Neural cell (in vitro differentiated cells): ENCODE measurements around the gene CFAP99. TPM values are rescaled to one million over a fixed set of nuclear protein-coding genes. Genes with fewer than 3 reads are reported as not detected.

Experiments used
- H2AFZ ChIP-seq: fragments of 200-600, 300-800 bp; sonication (generic), shearing (Covaris generic); 2 replicates; pipeline ENCODE4 v1.6.0; 2014; ENCODE audit warnings: low read depth, mild to moderate bottlenecking, antibody characterized with exemption, low read length, moderate library complexity
- H3F3A ChIP-seq: fragments of 200-600 bp; shearing (Covaris generic); 2 replicates; pipeline ENCODE4 v1.6.1; 2016; ENCODE audit warnings: mild to moderate bottlenecking, moderate library complexity, mixed read lengths, antibody characterized with exemption, low read length; ENCODE audit not compliant: insufficient read depth, poor library complexity, severe bottlenecking
- H3K27ac ChIP-seq: fragments of 200-600, 300-800 bp; sonication (generic), shearing (Covaris generic); 2 replicates; pipeline ENCODE4 v1.5.1; 2014; ENCODE audit warnings: mild to moderate bottlenecking, low read length, moderate library complexity
- H3K27me3 ChIP-seq: fragments of 300-800, 200-600 bp; sonication (generic), shearing (Covaris generic); 2 replicates; pipeline ENCODE4 v1.6.0; 2014; ENCODE audit warnings: mild to moderate bottlenecking, low read depth, low read length, moderate library complexity; ENCODE audit not compliant: insufficient read depth
- H3K36me3 ChIP-seq: fragments of 300-800, 200-600 bp; sonication (generic), shearing (Covaris generic); 2 replicates; pipeline ENCODE4 v1.5.1; 2014; ENCODE audit warnings: mild to moderate bottlenecking, antibody characterized with exemption, low read length, moderate library complexity; ENCODE audit not compliant: insufficient read depth
- H3K4me2 ChIP-seq: fragments of 300-800, 200-600 bp; sonication (generic), shearing (Covaris generic); 2 replicates; pipeline ENCODE4 v1.6.0; 2014; ENCODE audit warnings: mild to moderate bottlenecking, low read length
- H3K4me3 ChIP-seq: fragments of 300-800, 200-600 bp; sonication (generic), shearing (Covaris generic); 2 replicates; pipeline ENCODE4 v1.5.1; 2014; ENCODE audit warnings: mild to moderate bottlenecking, low read length, moderate library complexity
- H3K79me2 ChIP-seq: fragments of 200-600 bp; shearing (Covaris generic); replicated peaks from 2 replicates; pipeline ENCODE4 v1.6.0; 2014; ENCODE audit warnings: mild to moderate bottlenecking, low read length, moderate library complexity; ENCODE audit not compliant: insufficient read depth
- H3K9ac ChIP-seq: fragments of 300-800, 200-600 bp; sonication (generic), shearing (Covaris generic); 2 replicates; pipeline ENCODE4 v1.6.1; 2016; ENCODE audit warnings: mild to moderate bottlenecking, low read length, mixed read lengths
- H3K9me2 ChIP-seq: fragments of 200-600 bp; shearing (Covaris generic); 2 replicates; pipeline ENCODE4 v1.6.1; 2016; ENCODE audit warnings: mild to moderate bottlenecking, low read length, mixed read lengths; ENCODE audit not compliant: insufficient read depth
- H3K9me3 ChIP-seq: fragments of 200-600, 300-800 bp; sonication (generic), shearing (Covaris generic); 2 replicates; pipeline ENCODE4 v1.6.1; 2016; ENCODE audit warnings: mild to moderate bottlenecking, mixed run types, low read length, moderate library complexity, mixed read lengths
- H4K20me1 ChIP-seq: fragments of 200-600 bp; shearing (Covaris generic); 2 replicates; pipeline ENCODE4 v1.6.1; 2016; ENCODE audit warnings: mild to moderate bottlenecking, mixed run types; ENCODE audit not compliant: insufficient read depth
- CTCF ChIP-seq: fragments of 450-650 bp; IDR thresholded peaks from 2 replicates; pipeline ENCODE4 v1.5.1; 2014; ENCODE audit warnings: antibody characterized with exemption, mild to moderate bottlenecking, moderate library complexity; ENCODE audit not compliant: poor library complexity, severe bottlenecking
- EP300 ChIP-seq: fragments of 450-650 bp; conservative IDR thresholded peaks from 2 replicates; pipeline ENCODE4 v1.6.1; 2014; ENCODE audit warnings: antibody characterized with exemption, mild to moderate bottlenecking, moderate library complexity; ENCODE audit not compliant: poor library complexity, severe bottlenecking
- EZH2 ChIP-seq: fragments of 200-600, 300-800 bp; shearing (Covaris generic), sonication (generic); IDR thresholded peaks from 2 replicates; pipeline ENCODE4 v1.6.1; 2014; ENCODE audit warnings: antibody characterized with exemption, low read length, borderline replicate concordance, mild to moderate bottlenecking; ENCODE audit not compliant: insufficient read depth, poor library complexity, severe bottlenecking
- MXI1 ChIP-seq: fragments of 450-650 bp; conservative IDR thresholded peaks from 2 replicates; pipeline ENCODE4 v1.6.1; 2014; ENCODE audit warnings: antibody characterized with exemption, mild to moderate bottlenecking; ENCODE audit not compliant: poor library complexity, severe bottlenecking
- POLR2AphosphoS5 ChIP-seq: IDR thresholded peaks from 2 replicates; pipeline ENCODE4 v1.6.1; 2012
- RAD21 ChIP-seq: fragments of 450-650 bp; conservative IDR thresholded peaks from 2 replicates; pipeline ENCODE4 v1.6.1; 2014; ENCODE audit warnings: antibody characterized with exemption, mild to moderate bottlenecking, moderate library complexity
- REST ChIP-seq: IDR thresholded peaks from 2 replicates; pipeline ENCODE4 v1.6.1; 2012; ENCODE audit warnings: borderline replicate concordance
- SMC3 ChIP-seq: fragments of 450-650 bp; conservative IDR thresholded peaks from 2 replicates; pipeline ENCODE4 v1.6.1; 2014; ENCODE audit warnings: antibody characterized with exemption, mild to moderate bottlenecking, moderate library complexity; ENCODE audit not compliant: poor library complexity
- TAF1 ChIP-seq: IDR thresholded peaks from 2 replicates; pipeline ENCODE4 v1.6.1; 2012; ENCODE audit warnings: low read depth
- polyA plus RNA-seq: library from polyadenylated mRNA; depleted of rRNA; stranded (reverse); fragments of >200 nt; gene quantifications from 2 replicates; pipeline ENCODE4 v1.2.3, GENCODE V29; 2014

Gene CFAP99
- polyA plus RNA-seq, 1 donor from 2014 or later = not detected

- no peaks in the 10 kb centered on the region for H3K9me3 ChIP-seq
- H3K9ac ChIP-seq = peak within 1 kb of the TSS; percentile 96
- H3K36me3 ChIP-seq = no peaks in the 10 kb centered on the region
- H2AFZ ChIP-seq = peak within 1 kb of the TSS; percentile 69
- peaks cover 49% of the 10 kb centered on the region for H3K79me2 ChIP-seq
- peak within 1 kb of the TSS; percentile 100 for H3K4me3 ChIP-seq
- peak within 1 kb of the TSS; percentile 97 for H3K4me2 ChIP-seq
- TF ChIP-seq TAF1 (peak; percentile 79), CTCF (no peak), SMC3 (peak; percentile 18), EZH2 (no peak), MXI1 (peak; percentile 59), REST (peak; percentile 80), POLR2AphosphoS5 (peak; percentile 88), RAD21 (no peak), EP300 (no peak)
- H3K27me3 ChIP-seq = no peaks in the 10 kb centered on the region
- H4K20me1 ChIP-seq = no peaks in the 10 kb centered on the region
- no peaks in the 10 kb centered on the region for H3K9me2 ChIP-seq
- H3K27ac ChIP-seq = peak within 1 kb of the TSS; percentile 90
- H3F3A ChIP-seq = no peaks in the 10 kb centered on the region
These were observed 49.9 kb downstream of the CFAP99 start, which contains the start of gene RNF4 for GRCh38 chr4:2468456-2469191. TSS of gene RNF4 (plus strand) at chr4:2469106. CDS start at chr4:2490494, 21,388 bp downstream.

- Histone ChIP-seq H3K79me2 (peaks cover 54% of the 10 kb centered on the region), H3K36me3 (no peaks in the 10 kb centered on the region), H3K9me2 (no peaks in the 10 kb centered on the region), H3K9ac (peak overlapping the region; percentile 96), H3K9me3 (no peaks in the 10 kb centered on the region), H4K20me1 (no peaks in the 10 kb centered on the region), H3K27ac (peak overlapping the region; percentile 90), H3K4me2 (peak overlapping the region; percentile 97), H3F3A (no peaks in the 10 kb centered on the region), H2AFZ (peak overlapping the region; percentile 65), H3K27me3 (no peaks in the 10 kb centered on the region), H3K4me3 (peak overlapping the region; percentile 100)
- no peak for TF ChIP-seq TAF1
- TF ChIP-seq RAD21 = no peak
- TF ChIP-seq POLR2AphosphoS5 = no peak
- TF ChIP-seq SMC3 = no peak
- peak; percentile 24 for TF ChIP-seq MXI1
These were observed 50.6 kb downstream of the CFAP99 start for GRCh38 chr4:2469192-2469984.
